Activated CD4-positive, alpha-beta T cell treated with anti-CD3 and anti-CD28 coated beads, Interleukin-2, Interleukin-4, amounts not matched to agents 100 ng/mL and 50 ng/mL, durations not matched to agents 16 hours and 8 hours (primary cell): ENCODE data around the gene DNAJC22.
A peak's percentile ranks its signal among the peaks of the same experiment; 100 is the strongest.
"Not testable (repeated sequence)": the region's sequence is repeated elsewhere in the genome, so short reads cannot be mapped to it uniquely, and the experiment has no call there.

Experiments
- DNase-seq: peaks from one replicate; pipeline ENCODE4 v3.0.0-alpha.2; 2020; ENCODE audit warnings: low spot score

Gene DNAJC22

DNA sequence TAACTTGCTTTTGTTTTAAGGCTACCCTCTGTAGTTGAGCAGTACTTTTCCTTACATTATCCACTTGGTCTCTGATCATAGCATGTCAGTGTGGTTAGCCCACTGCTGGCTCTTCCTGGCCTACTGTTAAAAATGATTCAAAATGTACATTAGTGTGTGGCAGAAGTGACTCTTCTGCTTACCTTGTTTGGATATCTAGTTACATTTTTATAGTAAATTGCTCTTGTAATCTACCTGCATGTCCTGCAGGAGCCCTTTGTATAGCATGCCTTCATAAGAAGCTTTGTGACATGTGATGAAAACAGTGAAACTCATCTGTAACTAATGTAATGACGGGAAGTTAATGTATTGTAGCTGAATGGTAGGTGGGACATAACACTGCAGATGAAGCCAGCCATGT lies 28.7 kb downstream of the DNAJC22 start:
- peak; percentile 22 for DNase-seq

DNA sequence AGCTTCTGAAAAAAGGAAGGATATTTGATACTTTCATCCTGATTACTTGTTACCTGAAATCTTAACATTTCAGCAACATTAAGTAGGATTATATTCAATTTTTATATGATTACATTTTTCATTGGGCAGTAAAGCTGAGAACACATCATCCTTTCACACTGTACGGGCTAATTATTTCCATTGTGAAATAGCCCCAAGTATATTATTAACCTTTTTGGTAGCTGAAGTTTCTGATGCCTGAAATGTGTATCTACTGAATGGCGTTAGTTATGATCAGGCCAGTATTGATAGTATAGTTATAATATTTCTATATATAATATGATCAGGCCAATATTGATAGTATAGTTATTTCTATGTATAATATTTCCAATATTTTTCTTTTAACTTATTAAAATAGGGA lies 30.7 kb downstream of the DNAJC22 start:
- DNase-seq = no peak

DNA sequence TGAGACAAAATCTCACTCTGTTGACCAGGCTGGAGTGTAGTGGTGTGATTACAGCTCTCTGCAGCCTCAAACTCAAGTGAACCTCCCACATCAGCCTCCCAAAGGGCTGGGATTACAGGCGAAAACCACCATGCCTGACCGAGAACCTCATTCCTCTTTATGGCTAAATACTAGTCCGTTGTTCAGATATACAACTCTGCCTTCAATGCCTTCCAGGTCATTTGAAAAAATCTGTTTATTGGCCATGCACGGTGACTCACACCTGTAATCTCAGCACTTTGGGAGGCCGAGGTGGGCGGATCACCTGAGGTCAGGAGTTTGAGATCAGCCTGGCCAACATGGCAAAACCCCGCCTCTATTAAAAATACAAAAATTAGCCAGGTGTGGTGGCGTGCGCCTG lies 33.5 kb downstream of the DNAJC22 start:
- not testable (repeated sequence) for DNase-seq

DNA sequence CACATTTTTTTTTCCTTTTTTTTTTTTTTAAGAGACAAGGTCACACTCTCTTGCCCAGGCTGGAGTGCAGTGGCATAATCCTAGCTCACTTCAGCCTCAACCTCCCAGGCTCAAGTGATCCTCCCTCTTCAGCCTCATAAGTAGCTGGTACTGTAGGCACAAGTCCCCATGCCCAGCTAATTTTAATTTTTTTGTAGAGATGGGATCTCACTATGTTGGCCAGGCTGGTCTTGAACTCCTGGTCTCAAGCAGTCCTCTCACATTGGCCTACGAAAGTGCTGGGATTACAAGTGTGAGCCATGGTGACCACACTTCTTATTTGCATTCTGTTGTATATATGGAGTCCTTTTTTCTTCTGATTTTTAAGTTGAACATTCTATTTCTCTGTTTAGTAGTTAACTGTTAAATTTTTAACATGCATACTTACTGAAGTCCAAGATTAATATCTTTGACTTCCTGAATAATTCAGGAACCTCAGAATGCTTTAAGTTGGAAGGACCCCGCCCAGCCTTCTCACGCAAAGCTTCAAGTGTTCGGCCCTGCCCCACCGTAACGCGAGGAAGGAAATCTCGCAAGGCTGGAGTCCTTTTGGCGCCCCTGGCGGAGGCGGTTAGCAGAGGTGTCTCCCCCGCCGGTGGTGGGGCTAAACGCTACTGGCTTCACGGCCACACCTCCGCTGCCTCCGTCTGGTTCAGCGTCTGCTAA lies 42.1 kb downstream of the DNAJC22 start:
- peak; percentile 58 for DNase-seq

DNA sequence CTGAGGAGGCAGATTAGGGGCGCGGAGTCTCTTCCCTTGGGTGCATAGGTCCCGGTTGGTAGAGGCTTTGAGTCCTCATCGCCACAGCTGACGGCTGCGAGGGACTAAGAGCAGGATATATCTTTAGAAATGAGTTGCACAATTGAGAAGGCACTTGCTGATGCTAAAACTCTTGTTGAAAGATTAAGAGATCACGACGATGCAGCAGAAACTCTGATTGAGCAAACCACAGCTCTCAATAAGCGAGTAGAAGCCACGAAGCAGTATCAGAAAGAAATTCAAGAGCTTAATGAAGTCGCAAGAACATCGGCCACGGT lies 42.7 kb downstream of the DNAJC22 start:
- no peak for DNase-seq

DNA sequence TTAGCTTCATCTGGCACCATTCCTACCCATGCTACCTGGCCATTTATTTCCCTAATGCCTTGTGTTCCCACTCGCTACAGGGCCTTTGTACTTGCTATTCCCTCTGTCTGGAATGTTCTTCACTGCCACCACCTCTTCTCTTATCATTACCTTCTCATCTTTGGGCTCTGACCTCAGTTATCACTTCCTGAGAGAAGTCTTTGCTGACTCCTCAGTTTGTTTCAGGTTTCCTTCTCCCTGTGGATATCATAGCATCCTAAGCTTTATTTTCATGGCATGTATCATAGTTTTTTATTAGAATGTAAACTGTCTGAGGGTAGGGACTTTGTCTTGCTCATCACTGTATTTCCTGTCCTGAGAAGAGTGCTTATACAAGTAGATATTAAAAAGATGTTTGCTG lies 50.3 kb downstream of the DNAJC22 start:
- no peak for DNase-seq

DNA sequence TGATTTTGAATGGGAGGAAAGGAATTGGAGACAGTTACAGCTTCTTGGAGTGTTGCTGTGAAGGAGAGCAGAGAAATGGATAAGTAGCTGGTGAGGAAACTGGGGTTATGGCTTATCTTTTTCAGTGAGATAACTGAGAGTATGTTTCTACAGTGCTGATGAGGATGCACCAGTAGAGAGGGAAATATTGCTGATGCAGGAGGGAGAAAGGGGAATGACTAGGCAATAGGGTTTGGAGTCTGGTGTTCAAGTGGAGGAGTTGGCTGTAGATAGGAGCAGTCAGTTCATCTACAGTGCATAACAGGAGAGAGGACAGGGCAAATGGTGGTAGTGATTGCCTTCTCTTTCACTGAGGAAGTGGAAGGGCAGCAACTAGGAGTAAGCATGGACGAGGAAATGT lies 53.6 kb downstream of the DNAJC22 start:
- DNase-seq = no peak
